ENCODE data around the gene SATB1. TPM values are rescaled to one million over a fixed set of nuclear protein-coding genes. Genes with fewer than 3 reads are reported as not detected.

The SATB1 gene
- total and polyA plus RNA-seq, 2 of the 8 experiments (the other 6 are each of a cell fraction or from before 2014, with no cell fraction given) = 18.8 to 28.0 TPM

DNA sequence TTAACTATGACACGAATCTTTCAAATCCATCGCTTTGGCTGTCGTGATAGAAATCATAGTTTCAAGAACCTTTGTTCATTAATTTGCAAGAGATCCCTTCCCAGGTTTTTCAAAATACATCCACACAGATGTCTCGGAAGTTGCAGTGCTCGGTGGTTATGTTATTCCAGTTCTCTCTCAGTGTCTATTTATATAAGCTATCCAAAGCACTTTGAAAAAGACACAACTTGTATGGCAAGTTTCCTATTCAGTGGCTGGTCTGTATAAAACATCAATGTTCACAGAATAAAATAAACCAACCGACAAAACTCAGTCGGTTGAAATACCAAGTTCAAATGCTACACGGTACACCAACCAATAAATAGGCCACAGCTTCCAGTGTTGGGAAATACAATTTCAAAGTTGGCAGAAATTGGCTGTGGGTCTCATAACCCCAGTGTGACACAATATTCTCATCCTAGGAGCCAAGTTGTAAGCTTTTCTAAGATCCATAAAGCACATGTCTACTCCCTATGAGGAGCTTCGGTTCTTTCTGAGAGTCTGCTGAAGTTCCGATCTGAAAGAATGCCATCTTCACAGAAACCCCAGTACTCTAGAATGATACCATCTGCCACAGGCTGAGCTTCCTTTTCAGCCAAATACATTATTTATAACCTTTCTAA, 23.7 kb downstream of the SATB1 start:
- TF ChIP-seq RXRA (IDR thresholded peaks at IDR 0.05; ENCODE audit: insufficient read depth, low read depth, low read length) (no peak), SIX5 (IDR thresholded peaks at IDR 0.05; ENCODE audit: low read depth, low read length) (no peak), EP300 (IDR thresholded peaks at IDR 0.05; ENCODE audit: borderline replicate concordance in 1 of 2, low read depth in 2 of 2, low read length in 2 of 2) (no peak), RBBP5 (IDR thresholded peaks at IDR 0.05; ENCODE audit: borderline replicate concordance, low read depth, low read length) (no peak), ZNF274 (IDR thresholded peaks at IDR 0.05; ENCODE audit: borderline replicate concordance, extremely low read depth, low read length) (no peak), CREB1 (IDR thresholded peaks at IDR 0.05) (no peak), TBP (IDR thresholded peaks at IDR 0.05; ENCODE audit: low read depth, low read length) (no peak), NANOG (IDR thresholded peaks at IDR 0.05; ENCODE audit: insufficient read depth, low read depth, low read length, poor library complexity, severe bottlenecking) (no peak), TAF7 (optimal IDR thresholded peaks at IDR 0.05; ENCODE audit: borderline replicate concordance, low read depth, low read length) (no peak), POLR2AphosphoS5 (IDR thresholded peaks at IDR 0.05; ENCODE audit: low read depth, low read length) (no peak), SIRT6 (IDR thresholded peaks at IDR 0.05; ENCODE audit: low read length) (no peak), RAD21 (IDR thresholded peaks at IDR 0.05 in 1 of 2, conservative IDR thresholded peaks at IDR 0.05 in 1 of 2; ENCODE audit: low read depth in 2 of 2, low read length in 2 of 2) (no peak), POLR2A (IDR thresholded peaks at IDR 0.05; ENCODE audit: control extremely low read depth in 1 of 2, low read depth in 2 of 2, low read length in 2 of 2) (no peak)
- Histone ChIP-seq H2AFZ (ENCODE audit: low read length) (no peak overlapping the region), H4K91ac (replicated peaks; ENCODE audit: insufficient read length, low read length) (no peak overlapping the region), H3K4me1 (replicated peaks in 1 of 4; ENCODE audit: control insufficient read depth in 3 of 4, insufficient read depth in 4 of 4, low read length in 3 of 4) (no peaks in the 10 kb centered on the region), H2BK15ac (ENCODE audit: low read length) (no peak overlapping the region), H2BK120ac (replicated peaks; ENCODE audit: low read depth, low read length) (no peak overlapping the region), H3K27ac (ENCODE audit: low read depth, low read length) (no peak overlapping the region), H3K27me3 (replicated peaks in 1 of 4; ENCODE audit: control insufficient read depth in 3 of 4, extremely low read depth in 1 of 4, insufficient read depth in 3 of 4, low read length in 3 of 4) (no peaks in the 10 kb centered on the region), H3K23ac (ENCODE audit: insufficient read length) (no peak overlapping the region), H3K4me2 (ENCODE audit: insufficient read depth in 1 of 2, low read depth in 2 of 2, low read length in 2 of 2) (no peak overlapping the region), H4K5ac (ENCODE audit: insufficient read length, low read depth, low read length) (no peak overlapping the region), H2BK12ac (ENCODE audit: low read depth, low read length) (no peak overlapping the region), H4K20me1 (replicated peaks in 1 of 2; ENCODE audit: control insufficient read depth in 1 of 2, insufficient read depth in 2 of 2, low read length in 2 of 2) (no peaks in the 10 kb centered on the region), H2BK5ac (ENCODE audit: low read depth, low read length) (no peak overlapping the region), H3K79me2 (ENCODE audit: control insufficient read depth in 1 of 2, insufficient read depth in 2 of 2, low read length in 2 of 2) (no peaks in the 10 kb centered on the region), H3K4ac (replicated peaks; ENCODE audit: insufficient read length, low read depth, low read length) (no peak overlapping the region), H2AK5ac (ENCODE audit: low read depth, low read length) (no peak overlapping the region), H3K79me1 (ENCODE audit: low read depth, low read length) (no peaks in the 10 kb centered on the region), H3K4me3 (ENCODE audit: extremely low read depth in 1 of 4, insufficient read depth in 2 of 4, low read depth in 3 of 4, low read length in 4 of 4) (no peak overlapping the region), H3K18ac (ENCODE audit: extremely low read depth, low read length) (no peak overlapping the region), H3K23me2 (ENCODE audit: low read depth, low read length) (no peaks in the 10 kb centered on the region), H4K8ac (ENCODE audit: extremely low read depth, insufficient read depth, low read length) (no peak overlapping the region), H3K56ac (replicated peaks; ENCODE audit: insufficient read length, low read depth, low read length) (no peak overlapping the region), H3K9me3 (ENCODE audit: insufficient read depth in 2 of 2, low read depth in 1 of 2, low read length in 1 of 2) (no peaks in the 10 kb centered on the region), H3K36me3 (ENCODE audit: control insufficient read depth in 2 of 4, insufficient read depth in 4 of 4, low read length in 3 of 4) (no peaks in the 10 kb centered on the region; a peak in 1 of 8 replicates), H2BK20ac (ENCODE audit: low read length) (no peak overlapping the region), H3K14ac (ENCODE audit: insufficient read length) (no peak overlapping the region), H3K9ac (replicated peaks in 1 of 4; ENCODE audit: extremely low read depth in 1 of 4, low read depth in 3 of 4, low read length in 3 of 4) (no peak overlapping the region)
- DNase-seq (ENCODE audit: low read depth in 1 of 2, low spot score in 2 of 2) = no peak
- no peak for FAIRE-seq
- WGBS, 2 experiments (ENCODE audit: extremely low coverage in 1 of 2, insufficient coverage in 1 of 2, insufficient read length in 1 of 2, insufficient replicate concordance in 2 of 2, low coverage in 1 of 2, low lambda C conversion rate in 2 of 2, missing lambda C conversion rate in 1 of 2) = 94% methylated on average over 10 of the region's 10 CpGs; no CpG with 5 or more reads in 1 of the 2 experiments
- ChIA-PET CTCF (ENCODE audit: partially characterized antibody) (interaction anchor here (1.1 to 1.7 kb wide), 5 partner anchors 9 to 560 kb away, joined by 3 to 7 read pairs (median 4); no protein-coding TSS in a partner anchor), POLR2A (ENCODE audit: partially characterized antibody) (no interaction called here)

All from H1 (cell line).